GM03348 (cell line): ENCODE results near the gene RALGAPB.
"Not testable (repeated sequence)": the region's sequence is repeated elsewhere in the genome, so short reads cannot be mapped to it uniquely, and the experiment has no call there.

ENCODE experiments used
- DNase-seq: peaks from one replicate; pipeline ENCODE4 v3.0.0; 2012; ENCODE audit warnings: low spot score

RALGAPB gene

DNA sequence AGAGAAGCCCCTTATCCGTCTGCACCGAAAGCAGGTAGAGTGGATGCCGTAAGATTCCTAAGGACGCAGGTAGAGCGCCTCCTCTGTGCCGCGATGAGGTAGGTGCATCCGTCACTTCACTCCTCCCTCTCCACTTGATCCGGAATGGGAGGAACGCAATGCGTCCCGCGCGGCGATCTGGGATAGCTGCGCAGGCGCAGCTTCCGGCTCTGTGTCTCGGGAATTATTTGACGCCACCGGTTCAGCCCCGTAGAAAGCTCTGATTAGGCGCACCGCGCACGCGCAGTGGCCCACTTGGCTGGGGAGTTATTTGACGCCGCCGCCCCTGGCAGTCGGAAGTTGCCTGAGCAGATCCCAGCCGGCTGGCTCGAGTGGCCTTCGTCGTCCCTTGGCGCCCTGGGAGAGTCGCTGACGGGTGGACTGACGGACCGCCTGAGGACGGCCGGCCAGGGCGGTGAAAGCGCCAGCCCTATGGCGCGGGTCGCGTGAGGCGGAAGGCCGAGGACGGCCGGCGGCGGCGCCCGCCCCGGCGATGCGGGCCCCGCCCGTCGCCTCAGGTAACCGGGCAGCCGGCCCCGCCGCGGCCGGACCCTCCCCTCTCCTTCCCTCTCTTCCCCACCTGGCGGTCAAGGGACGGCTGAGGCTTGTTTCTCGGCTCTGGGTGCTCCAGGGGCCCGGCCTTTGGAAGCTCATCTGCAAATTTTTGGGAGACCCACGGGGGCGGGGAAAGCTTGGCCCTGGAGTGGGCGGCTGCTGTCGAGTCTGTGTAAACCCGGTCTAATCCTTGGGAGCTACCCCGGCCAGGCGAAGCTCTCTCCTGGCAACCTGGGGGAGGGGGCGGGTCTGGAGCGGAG lies at the start of gene RALGAPB:
Gene RALGAPB (plus strand): TSS at position 331 of the 854 bp plus-strand sequence. CDS start 15,590 bp downstream, outside the sequence.
- peak; percentile 95 for DNase-seq

DNA sequence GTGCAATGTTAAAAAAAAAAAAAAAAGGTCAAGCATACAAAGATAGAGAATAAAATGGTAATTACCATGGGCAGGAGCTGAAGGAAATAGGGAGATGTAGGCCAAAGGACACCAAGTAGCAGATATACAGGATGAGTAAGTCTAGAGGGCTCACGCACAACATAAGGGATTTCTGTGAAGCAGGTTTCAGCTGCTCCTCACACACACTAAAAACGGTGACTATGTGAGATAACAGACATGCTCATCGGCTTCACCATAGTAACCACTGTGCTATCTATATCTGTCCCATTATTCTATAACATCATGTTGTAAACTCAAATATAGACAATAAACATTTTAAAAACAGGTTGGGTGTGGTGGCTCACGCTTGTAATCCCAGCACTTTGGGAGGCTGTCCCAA lies 49.1 kb upstream of the RALGAPB start:
- no peak for DNase-seq

DNA sequence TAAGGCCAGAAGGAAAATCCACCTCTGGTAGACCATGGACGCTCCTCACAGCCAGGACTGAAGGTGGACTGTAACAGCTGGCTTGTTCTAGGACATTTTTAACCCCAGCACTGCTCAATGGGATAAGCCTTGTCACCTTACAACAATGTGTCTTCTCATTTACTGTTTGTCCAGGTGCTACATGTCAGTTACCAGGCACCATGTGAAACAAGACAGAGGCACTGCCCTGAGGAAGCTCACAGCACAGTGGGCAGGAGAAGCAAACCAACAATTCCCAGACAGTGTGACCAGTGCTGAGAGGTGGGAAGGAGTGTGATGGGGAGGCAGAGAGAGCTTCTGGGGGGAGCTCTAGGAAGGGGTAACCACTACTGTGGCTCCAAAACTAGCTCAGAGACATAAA lies 48.2 kb upstream of the RALGAPB start:
- no peak for DNase-seq

DNA sequence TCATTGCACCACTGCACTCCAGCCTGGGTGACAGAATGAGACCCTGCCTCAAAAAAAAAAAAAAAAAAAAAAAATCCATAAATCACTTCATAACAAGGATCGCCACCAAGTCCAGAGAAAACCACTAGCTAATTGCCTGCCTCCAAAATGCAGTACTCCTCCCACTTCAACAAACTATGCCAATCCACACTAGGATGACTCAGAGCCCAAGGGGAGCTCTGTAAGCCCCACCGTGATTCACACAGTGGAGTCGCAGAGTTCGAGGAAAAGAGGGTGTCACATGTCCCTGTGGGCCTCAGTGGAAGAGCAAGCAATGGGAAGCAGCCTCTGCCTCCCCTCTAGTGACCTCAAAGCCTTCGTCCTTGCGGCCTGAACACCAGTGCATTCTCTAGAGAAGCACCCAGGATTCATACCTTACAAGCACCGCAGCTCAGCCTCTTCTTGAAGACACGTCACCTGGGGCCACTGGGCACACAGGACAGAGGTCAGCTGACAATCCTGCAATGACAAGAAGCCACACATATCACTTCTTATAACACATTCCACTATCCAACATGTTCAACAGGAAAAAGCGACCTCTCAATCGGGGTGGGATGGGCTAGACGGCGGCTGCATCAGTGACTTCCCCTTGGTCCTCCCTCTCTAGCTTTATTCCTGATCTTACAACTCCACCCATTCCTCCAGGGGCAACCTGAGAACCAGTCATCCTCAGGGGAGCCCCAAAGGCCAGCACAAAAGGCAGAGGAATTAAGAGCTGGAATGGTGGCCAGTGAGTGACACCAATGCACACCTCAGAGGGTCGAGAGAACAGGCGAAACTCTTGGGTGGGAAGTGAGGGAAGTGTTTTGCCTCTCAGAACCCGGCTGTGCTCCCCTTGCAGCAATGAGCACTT lies 46.4 kb upstream of the RALGAPB start:
- DNase-seq = peak; percentile 91

DNA sequence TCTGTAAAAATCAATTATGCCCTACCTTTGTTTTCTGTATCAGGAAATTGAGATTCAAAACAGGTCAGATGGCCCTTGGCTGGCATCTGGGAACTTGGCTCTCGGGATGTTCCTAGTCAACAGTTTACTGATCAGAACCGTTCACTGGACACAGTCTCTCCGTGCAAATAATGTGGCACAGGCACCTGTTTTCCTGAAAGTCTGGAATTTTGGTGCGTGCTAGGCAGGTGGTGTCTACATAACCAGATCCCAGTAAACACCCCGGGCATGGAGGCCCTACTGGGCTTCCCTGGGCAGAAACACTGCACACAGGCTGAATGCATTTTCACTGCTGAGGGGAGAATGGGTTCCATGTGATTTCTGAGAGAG lies 45.0 kb upstream of the RALGAPB start:
- DNase-seq = no peak

DNA sequence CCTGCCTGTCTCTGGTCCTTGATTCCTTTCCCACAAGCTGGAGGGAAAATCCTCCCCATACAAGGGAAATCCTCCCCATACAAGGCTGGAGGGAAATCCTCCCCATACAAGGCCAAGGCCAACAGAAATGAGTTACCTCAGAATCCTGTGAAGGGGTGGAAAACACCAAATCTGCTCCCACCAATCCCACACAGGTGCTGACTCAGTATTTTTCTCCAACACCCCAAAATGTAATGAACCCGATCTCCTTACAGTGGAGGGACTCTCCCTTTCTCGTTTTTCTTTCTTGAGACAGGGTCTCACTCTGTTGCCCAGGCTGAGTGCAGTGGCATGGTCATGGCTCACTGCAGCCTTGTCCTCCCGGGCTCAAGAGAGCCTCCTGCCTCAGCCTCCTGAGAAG lies 43.8 kb upstream of the RALGAPB start:
- DNase-seq = no peak

DNA sequence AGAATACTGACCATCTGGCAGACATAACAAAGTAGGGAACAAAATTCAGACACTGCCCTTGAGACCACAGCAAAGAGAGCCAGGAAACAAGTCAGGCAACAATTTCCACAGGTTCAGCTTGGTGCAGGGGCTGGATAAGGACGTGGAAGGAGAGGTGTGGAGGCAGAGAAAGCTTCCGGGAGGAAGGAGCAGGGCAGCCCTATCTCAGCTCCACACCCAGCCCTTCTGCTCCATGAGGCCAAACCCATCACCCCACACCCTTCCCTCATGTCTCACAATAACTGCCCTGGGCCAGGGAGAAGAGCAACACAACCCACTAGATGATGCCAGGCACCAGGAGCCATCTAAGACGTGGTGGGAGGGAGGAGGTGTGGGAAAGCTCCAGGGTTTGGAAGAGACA lies 43.3 kb upstream of the RALGAPB start:
- no peak for DNase-seq

DNA sequence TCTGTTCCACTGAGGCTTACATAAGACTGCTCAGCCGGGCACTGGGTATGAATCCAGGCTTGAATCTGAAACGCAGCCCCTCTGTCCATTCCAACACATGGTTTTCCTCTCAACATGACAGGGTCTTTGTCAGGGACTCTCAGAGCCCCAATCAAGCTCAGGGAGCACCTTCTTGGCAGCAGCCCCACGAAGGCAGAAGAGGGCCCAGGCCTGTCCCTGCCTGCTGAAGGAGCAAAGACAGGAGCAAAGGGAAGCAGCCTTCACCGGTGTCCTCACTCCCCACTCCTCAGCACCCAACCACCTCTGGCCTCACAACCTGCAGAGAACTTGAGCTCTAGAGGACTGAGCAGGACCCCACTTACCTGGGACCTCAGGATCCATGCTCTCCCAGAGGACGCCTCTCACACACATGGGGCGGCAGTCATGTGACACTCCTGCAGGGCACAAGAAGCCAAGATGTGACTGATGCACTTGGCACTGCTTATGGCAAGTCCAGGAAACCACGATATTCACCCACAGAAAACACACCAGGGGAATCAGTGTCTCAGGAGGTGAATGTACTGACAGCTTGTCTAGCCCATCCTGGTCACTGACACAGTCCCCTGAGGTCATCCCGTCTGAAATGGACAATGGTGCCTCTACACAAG lies 41.8 kb upstream of the RALGAPB start:
- no peak for DNase-seq

DNA sequence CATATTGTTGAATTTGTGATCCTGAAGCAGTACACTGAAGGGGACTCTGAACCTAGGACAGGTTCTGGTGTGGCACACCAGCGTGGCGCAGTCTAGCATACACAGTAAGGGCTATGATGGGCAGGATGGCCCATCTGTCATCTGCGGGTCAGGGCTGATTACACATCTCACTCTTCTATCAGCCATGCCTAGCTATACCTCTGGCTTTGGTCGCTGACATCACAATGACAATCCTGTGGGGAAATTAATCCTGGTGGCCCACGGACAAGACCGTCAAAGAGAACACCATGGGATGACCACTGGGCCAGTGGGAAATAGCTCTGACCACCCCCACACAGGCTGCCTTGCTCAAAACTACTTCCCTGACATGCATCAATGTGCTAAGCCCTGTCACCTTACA lies 40.4 kb upstream of the RALGAPB start:
- no peak for DNase-seq

DNA sequence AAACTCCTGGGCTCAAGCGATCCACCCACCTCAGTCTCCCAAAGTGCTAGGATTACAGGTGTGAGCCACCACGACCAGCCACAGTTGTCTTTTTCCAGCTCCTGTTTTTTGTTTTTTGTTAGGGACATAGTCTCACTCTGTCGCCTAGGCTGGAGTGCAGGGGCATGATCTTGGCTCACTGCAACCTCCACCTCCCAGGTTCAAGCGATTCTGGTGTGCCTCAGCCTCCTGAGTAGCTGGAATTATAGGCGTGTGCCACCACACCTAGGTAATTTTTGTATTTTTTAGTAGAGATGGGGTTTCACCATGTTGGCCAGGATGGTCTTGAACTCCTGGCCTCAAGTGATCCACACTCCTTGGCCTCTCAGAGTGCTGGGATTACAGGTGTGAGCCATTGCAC lies 39.8 kb upstream of the RALGAPB start:
- DNase-seq = not testable (repeated sequence)

DNA sequence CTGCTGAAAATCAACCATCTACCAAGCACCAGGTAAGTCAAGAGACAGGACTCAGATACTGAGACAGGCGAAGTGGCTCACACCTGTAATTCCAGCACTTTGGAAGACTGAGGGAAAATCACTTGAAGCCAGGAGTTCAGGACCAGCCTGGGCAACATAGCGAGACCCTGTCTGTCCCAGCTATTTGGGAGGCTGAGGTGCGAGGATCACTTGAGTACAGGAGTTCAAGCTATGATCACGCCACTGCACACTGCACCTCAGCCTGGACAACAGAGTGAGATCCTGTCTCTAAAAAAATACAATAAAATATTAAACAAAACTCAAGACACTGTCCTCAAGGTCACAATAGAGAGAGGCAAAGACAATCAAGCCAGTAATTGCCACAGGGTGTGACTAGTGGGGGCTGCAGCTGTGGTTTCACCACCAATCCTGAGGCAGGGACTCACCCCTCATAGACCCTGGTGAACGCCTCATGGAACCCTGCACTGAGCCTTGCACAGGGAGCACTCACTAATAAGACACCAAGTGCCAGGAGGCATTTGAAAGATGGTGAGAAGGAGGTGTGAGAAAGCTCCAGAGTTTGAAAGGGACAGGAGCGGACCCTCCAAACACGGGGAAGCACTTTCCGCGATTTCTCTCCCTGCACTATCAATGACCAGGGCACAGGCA lies 39.2 kb upstream of the RALGAPB start:
- DNase-seq = no peak

DNA sequence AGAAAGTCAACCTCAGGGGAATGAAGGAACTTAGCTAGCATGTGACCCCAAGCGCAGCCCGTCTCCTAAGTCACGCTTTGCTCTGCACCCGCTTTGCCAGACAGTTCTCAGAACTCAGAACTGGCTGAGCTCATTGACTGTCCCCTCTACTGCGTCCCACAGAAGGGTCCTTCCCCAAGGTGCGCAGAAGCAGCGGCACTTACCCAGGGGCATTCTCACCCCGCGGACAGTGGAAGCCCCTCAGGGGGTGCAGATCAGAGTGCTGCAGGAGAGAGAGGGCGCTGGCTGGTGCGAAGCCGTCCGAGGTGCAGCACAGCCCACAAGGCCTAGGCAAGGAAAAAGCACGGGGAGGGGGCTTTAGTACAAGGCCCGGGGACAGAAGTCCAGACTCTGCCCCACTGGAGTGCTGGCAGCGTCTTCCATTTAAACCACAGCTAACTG lies 38.3 kb upstream of the RALGAPB start:
- no peak for DNase-seq

DNA sequence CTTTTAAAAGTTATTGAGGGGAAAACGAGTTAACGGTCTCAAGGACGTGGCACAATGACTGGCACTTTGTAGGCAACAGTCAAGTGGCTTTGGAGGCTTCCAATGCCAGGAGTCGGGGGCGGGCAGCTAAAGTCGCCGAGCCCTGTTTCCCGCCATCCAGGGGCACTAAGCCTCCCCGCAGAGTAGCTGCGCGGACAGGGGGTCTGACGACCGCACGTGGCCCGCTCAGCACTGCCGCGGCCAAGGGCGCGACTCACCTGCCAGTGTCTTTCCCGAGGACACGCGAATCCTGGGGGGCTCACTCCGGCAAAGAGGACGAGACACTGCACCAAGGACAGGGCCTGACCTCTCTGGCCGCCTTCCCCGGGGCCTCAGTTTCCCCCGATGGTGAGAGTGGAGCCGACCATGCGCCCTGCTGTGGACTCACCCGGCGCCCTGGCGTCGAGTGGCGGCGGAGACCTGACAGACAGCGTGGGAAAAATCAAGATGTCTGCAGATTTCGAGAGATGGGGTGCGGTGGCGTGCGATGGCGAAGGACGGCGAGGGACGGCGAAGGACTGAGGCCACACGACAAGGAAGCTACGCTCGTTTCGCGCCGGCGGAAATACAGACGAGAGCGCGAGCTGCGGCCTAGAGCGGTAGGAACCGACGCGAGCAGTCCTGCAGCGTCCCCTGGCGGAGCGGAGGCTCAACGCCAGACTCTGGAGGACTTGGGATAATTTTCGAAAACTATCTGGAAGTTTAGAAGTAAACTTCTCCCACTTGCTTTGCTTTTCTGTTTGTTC lies 37.7 kb upstream of the RALGAPB start, which contains the start of gene SNHG17:
Gene SNHG17 (minus strand): TSS at position 559 of the 785 bp plus-strand sequence.
- peak; percentile 90 for DNase-seq

DNA sequence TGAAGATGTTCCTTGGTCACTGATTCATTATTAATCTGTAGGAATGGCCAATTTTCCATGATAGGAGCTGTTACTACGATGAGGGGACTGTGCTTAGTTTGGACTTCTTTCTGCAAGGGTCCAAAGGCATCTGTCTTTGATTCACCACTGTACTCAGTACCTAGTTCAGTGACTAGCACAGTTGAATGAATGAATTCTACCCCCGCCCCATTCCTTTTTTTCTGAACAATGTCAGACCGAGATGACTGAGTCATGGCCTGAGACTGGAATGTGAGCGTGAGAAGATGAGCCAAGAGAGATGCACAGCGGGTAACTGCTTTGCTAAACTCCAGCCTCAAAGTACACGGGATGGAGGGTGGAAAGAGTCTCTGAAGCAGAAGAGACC lies 37.1 kb upstream of the RALGAPB start:
- DNase-seq = no peak

DNA sequence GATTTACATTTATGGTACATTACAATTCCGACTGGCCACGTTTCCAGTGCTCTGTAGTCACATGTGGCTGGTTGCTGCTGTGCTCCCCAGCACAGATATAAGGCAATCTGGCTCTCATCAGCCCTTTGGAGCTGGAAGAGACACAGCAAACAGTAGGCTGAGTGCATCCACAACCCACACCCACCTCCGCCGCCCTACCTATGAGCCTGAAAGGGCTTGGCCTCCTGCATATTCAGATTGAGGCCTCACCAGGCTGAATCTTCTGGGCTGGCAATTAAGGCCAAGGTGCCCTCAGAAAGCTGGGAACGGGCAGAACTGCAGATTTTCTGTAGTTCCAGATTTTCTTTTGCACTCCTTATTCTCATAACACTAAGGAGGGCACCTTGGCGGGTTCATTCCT lies 34.8 kb upstream of the RALGAPB start:
- no peak for DNase-seq

DNA sequence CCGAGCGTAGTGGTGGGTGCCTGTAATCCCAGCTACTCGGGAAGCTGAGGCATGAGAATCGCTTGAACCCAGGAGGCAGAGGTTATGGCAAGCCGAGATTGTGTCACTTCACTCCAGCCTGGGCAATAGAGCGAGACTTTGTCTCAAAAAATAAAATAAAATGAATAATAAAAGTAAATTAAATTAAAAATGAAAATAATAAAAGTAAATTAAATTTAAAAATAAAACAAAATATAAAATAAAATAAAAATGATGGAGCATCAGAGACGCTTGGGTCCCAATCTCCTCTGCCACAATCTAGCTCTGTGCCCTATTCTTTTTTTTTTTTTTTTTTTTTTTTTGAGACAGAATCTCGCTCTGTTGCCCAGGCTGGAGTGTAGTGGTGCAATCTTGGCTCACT lies 31.5 kb upstream of the RALGAPB start:
- not testable (repeated sequence) for DNase-seq

DNA sequence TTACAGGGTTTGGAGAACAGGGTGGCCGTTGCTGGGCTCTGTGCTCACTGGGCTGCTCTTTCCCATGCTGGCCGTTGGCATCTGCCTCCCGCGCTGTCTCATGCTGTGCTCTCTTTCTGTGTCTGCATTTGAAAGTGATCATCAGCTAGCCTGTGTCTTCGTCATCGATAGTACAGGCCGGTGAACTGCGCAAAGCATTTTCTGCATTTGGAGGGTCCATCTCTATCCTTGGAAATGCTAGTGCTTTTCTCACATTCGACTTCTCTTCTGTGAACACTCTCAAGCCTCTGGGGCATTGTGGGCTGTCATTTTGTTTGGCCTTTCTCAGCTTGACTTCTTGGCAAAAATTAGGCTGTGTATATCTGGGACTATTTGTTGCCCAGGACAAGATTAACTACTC lies 30.7 kb upstream of the RALGAPB start:
- no peak for DNase-seq

DNA sequence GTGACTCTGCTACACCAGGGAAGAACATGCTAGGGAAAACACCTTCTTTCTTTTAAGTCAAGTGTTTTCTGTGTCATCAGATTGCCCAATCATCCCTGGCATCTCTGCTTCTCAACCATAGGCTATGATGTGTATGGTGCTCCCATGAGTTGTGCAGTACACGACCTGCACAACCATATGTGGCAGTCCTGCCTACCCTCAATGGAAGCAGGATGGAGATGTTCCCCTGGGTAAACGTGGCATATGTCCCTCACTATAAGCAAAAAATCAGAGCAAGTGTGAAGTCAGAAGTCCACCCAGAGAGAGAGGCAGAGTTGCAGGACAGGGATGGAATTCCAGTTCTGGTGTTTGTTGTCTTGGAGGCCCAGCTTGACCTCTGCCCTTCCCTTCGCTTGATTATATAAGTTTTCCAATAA lies 27.3 kb upstream of the RALGAPB start:
- no peak for DNase-seq

DNA sequence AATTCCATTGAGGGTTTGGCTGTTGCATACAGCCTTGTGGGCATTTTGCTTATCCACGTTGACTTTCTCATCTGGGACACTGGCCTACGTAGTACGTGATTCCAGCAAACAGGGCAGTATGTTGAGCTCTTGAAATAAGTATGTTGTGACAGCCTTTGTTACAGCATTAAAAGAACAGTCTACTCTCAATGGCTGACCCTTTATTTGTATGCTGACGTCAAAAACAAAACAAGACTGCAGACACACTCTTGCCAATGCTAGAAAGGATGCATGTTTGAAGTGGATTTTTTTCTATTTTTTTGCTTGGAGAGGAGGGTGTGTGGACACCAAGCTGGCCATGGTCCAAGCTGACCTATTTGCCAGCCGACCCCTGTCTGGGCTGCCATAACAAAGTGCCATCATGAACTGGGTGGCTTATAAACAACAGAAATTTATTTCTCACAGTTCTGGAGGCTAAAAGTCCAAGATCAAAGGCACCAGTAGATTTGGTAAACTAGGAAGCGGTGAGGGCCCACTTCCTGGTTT lies 26.7 kb upstream of the RALGAPB start:
- DNase-seq = no peak

DNA sequence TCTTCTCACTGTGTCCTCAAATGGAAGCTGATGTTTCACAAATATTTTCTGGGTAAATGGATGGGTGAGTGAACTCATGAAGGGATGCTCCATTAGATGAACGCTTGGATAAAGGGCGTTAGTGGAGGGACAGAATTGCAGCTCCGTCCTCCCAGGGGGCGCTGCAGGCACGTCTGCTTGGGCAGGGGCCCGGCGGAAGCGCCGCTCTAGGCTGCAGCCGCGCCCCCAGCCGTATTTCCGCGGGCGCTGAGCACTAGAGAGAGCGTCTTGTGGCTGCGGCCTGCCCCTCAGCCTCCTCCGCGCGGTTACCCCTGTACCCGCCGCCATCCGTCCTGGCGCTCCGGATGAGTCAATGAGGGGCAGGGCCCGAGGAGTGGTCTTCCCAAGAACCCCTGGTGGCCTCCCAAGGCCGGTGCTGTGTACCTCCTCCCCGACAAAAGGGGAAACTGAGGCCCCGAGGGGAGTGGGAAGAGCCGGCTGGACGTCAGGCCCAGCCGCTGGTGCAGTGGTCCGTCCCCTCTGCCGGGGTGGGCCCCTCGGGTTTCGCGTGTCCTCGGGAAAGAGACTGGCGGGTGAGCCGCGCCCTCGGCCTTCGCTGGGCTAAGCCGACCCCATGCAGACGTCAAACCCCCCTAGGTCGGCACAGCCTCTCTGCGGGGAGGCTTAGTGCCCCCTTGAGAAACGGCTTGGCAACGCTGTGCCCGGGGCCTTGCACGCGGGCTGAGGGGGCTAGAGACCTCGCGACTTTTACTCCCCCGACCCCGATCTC lies 26.0 kb upstream of the RALGAPB start:
- peak; percentile 92 for DNase-seq
